Measurements from ENCODE around the gene FNBP1.
"Not testable (repeated sequence)": the region's sequence is repeated elsewhere in the genome, so short reads cannot be mapped to it uniquely, and the experiment has no call there.

The FNBP1 gene

GRCh38 chr9:130021842-130022241, 21.1 kb downstream of the FNBP1 start:
- DNase-seq = not testable (repeated sequence)

GRCh38 chr9:130021123-130021522, 21.9 kb downstream of the FNBP1 start:
- DNase-seq = no peak

- peak in 2 of 14 donors; percentile 13 to 21 for DNase-seq
Measured at GRCh38 chr9:130020618-130021017, 22.4 kb downstream of the FNBP1 start.

GRCh38 chr9:130018265-130018664, 24.7 kb downstream of the FNBP1 start:
- DNase-seq = no peak

GRCh38 chr9:130017510-130017909, 25.5 kb downstream of the FNBP1 start:
- DNase-seq = not testable (repeated sequence)

GRCh38 chr9:130017076-130017475, 25.9 kb downstream of the FNBP1 start:
- no peak for DNase-seq

GRCh38 chr9:130015353-130016019, 27.5 kb downstream of the FNBP1 start:
- no peak for DNase-seq

- DNase-seq = no peak
Measured at GRCh38 chr9:130013326-130013725, 29.7 kb downstream of the FNBP1 start.

- DNase-seq = peak in 1 of 14 donors; percentile 28
Measured at GRCh38 chr9:130010151-130010988, 32.6 kb downstream of the FNBP1 start.

GRCh38 chr9:130009546-130009945, 33.4 kb downstream of the FNBP1 start:
- not testable (repeated sequence) for DNase-seq

- DNase-seq = no peak
Measured at GRCh38 chr9:130008538-130008937, 34.5 kb downstream of the FNBP1 start.

GRCh38 chr9:130006952-130007351, 36.0 kb downstream of the FNBP1 start:
- DNase-seq = not testable (repeated sequence)

GRCh38 chr9:130003943-130004552, 38.9 kb downstream of the FNBP1 start:
- DNase-seq = no peak

- DNase-seq = no peak
Measured at GRCh38 chr9:130002320-130002719, 40.7 kb downstream of the FNBP1 start.

GRCh38 chr9:130001190-130001589, 41.8 kb downstream of the FNBP1 start:
- DNase-seq = no peak

- no peak for DNase-seq
Measured at GRCh38 chr9:129999141-129999510, 43.9 kb downstream of the FNBP1 start.

- DNase-seq = peak in 1 of 14 donors; percentile 15
Measured at GRCh38 chr9:129998491-129999140, 44.4 kb downstream of the FNBP1 start.

GRCh38 chr9:129997706-129998105, 45.3 kb downstream of the FNBP1 start:
- not testable (repeated sequence) for DNase-seq

- DNase-seq = no peak
Measured at GRCh38 chr9:129996161-129996830, 46.7 kb downstream of the FNBP1 start.

GRCh38 chr9:129995409-129996160, 47.4 kb downstream of the FNBP1 start:
- peak in 4 of 14 donors; percentile 11 to 31 (median 23) for DNase-seq

GRCh38 chr9:129994882-129995281, 48.1 kb downstream of the FNBP1 start:
- no peak for DNase-seq
